ENCODE results near the gene ERICH6B. TPM values are rescaled to one million over a fixed set of nuclear protein-coding genes. Genes with fewer than 3 reads are reported as not detected.

The ERICH6B gene
- total RNA-seq, 4 donors from 2014 or later = not detected

DNA sequence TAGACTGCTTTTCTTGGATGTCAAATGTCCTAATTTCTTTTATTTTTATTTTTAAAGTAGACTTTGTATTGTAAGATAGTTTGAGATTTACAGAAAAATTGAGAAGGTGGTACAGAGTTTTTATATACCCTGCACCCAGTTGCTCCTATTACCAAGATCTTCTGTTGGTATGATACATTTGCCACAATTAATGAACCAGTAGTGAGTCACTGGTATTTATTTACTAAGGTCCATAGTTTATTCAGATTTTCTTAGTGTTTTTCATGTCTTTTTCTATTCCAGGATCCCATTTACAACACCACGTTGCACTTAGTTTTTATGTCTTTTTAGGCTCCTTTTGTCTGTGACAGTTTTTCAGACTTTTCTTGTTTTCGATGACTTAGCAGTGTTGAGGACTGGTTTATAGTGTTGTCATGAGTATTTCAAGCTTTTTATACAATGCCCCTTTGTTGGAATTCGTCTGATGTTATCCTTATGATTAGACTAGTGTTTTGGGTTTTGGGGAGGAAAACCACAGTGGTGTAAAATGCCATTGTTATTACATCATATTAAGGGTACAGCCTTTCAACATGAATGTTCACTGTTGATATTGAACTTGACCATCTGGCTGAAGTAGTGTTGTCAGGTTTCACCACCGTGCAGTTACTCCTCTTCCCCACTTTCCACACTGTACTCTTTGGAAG, 114.9 kb downstream of the ERICH6B start:
- H3K36me3 ChIP-seq = peaks cover 73% of the 10 kb centered on the region
- 67% methylated on average over 4 of the region's 4 CpGs for WGBS
- no peak overlapping the region for H3K4me3 ChIP-seq
- no peak for DNase-seq (ENCODE audit: low spot score in 2 of 2)
- no peaks in the 10 kb centered on the region for H3K9me3 ChIP-seq
- TF ChIP-seq, protein P1, sequence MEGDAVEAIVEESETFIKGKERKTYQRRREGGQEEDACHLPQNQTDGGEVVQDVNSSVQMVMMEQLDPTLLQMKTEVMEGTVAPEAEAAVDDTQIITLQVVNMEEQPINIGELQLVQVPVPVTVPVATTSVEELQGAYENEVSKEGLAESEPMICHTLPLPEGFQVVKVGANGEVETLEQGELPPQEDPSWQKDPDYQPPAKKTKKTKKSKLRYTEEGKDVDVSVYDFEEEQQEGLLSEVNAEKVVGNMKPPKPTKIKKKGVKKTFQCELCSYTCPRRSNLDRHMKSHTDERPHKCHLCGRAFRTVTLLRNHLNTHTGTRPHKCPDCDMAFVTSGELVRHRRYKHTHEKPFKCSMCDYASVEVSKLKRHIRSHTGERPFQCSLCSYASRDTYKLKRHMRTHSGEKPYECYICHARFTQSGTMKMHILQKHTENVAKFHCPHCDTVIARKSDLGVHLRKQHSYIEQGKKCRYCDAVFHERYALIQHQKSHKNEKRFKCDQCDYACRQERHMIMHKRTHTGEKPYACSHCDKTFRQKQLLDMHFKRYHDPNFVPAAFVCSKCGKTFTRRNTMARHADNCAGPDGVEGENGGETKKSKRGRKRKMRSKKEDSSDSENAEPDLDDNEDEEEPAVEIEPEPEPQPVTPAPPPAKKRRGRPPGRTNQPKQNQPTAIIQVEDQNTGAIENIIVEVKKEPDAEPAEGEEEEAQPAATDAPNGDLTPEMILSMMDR (IDR thresholded peaks at IDR 0.05) = no peak
- H3K4me1 ChIP-seq = no peaks in the 10 kb centered on the region
- H3K27ac ChIP-seq = no peak overlapping the region
- no peaks in the 10 kb centered on the region for H3K27me3 ChIP-seq

- no peaks in the 10 kb centered on the region for H3K4me1 ChIP-seq
- H3K36me3 ChIP-seq = peaks cover 66% of the 10 kb centered on the region
- H3K4me3 ChIP-seq = no peak overlapping the region
- no peaks in the 10 kb centered on the region for H3K9me3 ChIP-seq
- H3K27ac ChIP-seq = no peak overlapping the region
- no peak for DNase-seq (ENCODE audit: low spot score in 2 of 2)
- no peaks in the 10 kb centered on the region for H3K27me3 ChIP-seq
- TF ChIP-seq POLR2AphosphoS5 (IDR thresholded peaks at IDR 0.05) (no peak), POLR2A (IDR thresholded peaks at IDR 0.05) (no peak), EP300 (IDR thresholded peaks at IDR 0.05) (no peak)
- TF ChIP-seq, protein P1 (IDR thresholded peaks at IDR 0.05) = no peak
- WGBS = 86% methylated on average over 7 of the region's 7 CpGs
Observed at GRCh38 chr13:45496942-45497341, 118.6 kb downstream of the ERICH6B start.

DNA sequence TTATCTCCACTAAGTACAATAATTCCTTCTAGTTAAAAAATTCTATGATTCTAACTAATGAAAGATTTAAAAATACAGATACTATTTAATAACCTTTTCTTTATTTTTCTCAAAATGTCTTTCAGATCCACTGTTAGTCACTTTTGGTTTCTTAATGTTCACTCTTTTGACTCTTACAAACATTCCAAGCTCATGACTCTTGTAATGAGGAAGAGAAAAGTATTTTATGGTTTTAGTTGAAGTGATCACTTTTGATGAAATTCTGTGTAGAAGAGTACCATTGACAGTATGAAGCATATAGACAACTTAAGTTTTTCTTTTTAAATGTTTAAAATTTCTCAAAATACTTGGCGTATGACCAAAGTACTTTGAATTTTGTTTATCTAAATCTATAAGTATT, 123.0 kb downstream of the ERICH6B start:
- H3K36me3 ChIP-seq = peaks cover 77% of the 10 kb centered on the region
- H3K27ac ChIP-seq = no peak overlapping the region
- no peaks in the 10 kb centered on the region for H3K27me3 ChIP-seq
- no peaks in the 10 kb centered on the region for H3K9me3 ChIP-seq
- WGBS = 95% methylated on average over 1 of the region's 1 CpG
- TF ChIP-seq, protein P1 (IDR thresholded peaks at IDR 0.05) = no peak
- TF ChIP-seq POLR2A (IDR thresholded peaks at IDR 0.05) (no peak), EP300 (IDR thresholded peaks at IDR 0.05) (no peak), POLR2AphosphoS5 (IDR thresholded peaks at IDR 0.05) (no peak)
- H3K4me3 ChIP-seq = no peak overlapping the region
- DNase-seq (ENCODE audit: low spot score in 2 of 2) = no peak
- H3K4me1 ChIP-seq = no peaks in the 10 kb centered on the region

Other genes with a start within 250 kb of the ERICH6B start
- 10 to 100 TPM in 3 of 4 donors, 1 to 10 TPM in 1; 9.9 to 20.3 (median 16.1) TPM for gene SLC25A30, start 197.4 kb downstream of the ERICH6B start, total RNA-seq
- 10 to 100 TPM; 23.8 to 70.5 (median 31.7) TPM for gene COG3, start 150.8 kb downstream of the ERICH6B start, total RNA-seq
- under 1 TPM in 1 of 4 donors, not detected in 3; 0.49 TPM for gene CBY2, start 86.6 kb upstream of the ERICH6B start, total RNA-seq
- under 1 TPM in 2 of 4 donors, not detected in 2; 0.10 to 0.38 TPM for gene SIAH3, start 236.0 kb upstream of the ERICH6B start, total RNA-seq